Camera-type eye (tissue), 1 donor: ENCODE results near the gene ZSWIM1. TPM values are rescaled to one million over a fixed set of nuclear protein-coding genes. Genes with fewer than 3 reads are reported as not detected.

Experiments
- total RNA-seq: library from RNA; depleted of rRNA; stranded (reverse); fragments of >200 nt; gene quantifications from one replicate; pipeline ENCODE4 v1.2.3, GENCODE V29; 2014

The ZSWIM1 gene
- total RNA-seq: 9.4 TPM

DNA sequence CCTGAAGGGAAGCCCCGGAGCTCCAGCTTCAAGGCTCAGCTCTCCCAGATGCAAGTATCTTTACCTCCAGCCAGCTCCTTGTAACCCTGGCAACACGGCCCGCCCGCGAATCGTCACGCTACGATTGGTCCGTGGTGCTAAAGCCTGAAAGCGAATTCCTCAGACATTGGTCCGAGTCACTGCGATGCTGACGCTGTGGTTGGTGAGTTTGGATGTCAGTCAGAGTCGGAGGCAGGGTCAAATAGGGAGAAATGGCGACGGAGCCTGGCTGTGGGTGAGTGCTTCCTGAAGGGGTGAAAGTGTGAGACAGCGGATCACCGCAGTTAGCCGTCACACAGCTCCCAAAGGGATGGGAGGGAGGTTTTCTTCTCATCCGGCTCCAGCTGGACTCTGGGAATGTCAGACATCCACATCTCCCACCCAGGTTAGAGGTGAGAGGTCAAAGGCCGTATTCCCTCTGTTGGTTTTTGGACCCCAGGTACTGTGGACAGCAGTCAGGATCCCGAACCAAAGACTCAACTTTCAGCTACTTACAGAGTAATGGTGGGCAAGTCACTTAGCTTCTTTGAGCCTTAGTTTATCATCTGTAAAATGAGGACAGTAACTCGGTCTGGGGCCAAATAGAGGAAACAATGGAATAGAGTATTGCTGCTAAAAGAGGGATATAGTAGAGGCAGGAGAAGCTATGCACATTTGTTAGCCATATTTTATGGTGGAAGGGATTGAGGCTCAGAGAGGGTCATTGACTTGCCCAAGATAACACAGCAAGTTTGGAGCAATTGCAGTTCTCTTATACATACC lies at the start of gene ZSWIM1:
Gene ZSWIM1, plus strand, starts transcription at position 240 of the 801 bp plus-strand sequence. CDS start 1,366 bp downstream, outside the sequence.

DNA sequence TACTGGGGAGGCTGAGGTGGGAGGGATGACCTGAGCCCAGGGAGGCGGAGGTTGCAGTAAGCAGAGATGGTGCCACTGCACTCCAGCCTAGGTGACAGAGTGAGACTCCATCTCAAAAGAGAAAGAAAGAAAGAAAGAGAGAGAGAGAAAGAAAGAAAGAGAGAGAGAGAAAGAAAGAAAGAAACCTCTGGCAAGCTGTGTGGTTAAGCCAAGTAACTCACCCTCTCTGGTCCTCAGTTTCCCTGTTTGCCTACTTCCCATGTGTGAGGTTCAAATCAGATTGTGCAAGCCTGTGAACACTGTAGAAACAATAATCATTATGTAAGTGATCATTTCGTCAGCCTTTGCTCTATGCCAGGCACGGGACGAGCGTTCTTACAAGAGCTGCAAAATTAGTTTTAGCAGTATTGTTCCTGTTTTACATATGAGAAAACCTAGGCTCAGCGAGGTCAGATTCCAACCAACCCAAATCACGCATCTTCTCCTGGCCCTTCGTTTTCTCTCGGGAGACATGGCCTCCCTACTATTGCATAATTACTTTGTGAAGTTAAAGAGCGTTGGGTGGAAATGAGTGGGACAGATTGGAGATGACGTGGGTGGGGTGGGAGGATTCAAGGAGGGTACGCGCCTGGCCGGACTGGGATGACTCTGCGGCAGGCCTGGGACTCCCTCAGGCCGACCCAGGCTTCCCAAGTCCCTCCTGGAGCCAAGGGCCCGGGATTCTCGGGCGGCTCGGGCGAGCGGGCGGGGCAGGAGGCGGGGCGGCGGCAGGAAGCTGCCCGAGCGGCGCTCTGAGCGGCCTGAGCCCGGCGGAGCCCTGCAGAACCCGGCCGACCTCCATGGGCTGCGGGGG lies 47.8 kb upstream of the ZSWIM1 start, which contains the start of gene SNX21:
Gene SNX21, plus strand, starts transcription at position 770 of the 853 bp plus-strand sequence. CDS start 121 bp downstream, outside the sequence.

DNA sequence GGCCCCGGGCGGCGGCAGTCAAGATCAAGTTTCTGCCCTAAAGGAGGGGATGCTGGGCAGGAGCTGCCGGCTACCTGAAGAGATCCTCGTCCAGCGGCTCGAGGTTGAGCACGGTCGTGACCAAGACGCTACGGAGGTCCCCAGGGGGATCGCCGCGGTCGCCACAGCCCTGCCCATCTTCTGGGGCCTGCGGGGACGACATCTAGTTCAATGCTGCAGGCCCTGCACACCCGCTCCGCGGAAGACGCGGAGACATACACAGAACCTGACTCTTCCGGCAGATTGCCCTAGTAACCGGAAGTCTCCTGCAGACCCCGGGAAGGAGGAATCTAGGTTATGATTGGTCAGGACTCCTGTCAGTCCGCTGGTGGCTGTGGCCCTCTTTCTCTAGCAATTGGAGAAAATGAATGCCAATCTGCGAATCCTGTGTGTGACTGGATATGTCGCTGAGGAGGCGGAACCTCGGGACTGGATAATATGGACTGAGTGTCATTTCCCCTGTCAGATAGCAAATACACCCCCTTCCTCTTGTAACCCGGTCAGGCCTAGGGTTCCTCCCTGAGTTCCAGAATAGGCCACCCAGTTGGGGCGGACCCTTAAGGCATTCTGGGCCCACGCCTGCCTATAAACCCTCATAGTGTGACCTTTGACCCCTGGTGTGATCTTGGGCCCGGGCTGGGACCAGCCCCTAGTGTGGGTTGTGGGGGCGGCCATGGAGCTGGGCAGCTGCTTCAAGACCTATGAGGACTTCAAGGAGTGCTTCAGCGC lies 23.7 kb upstream of the ZSWIM1 start, which contains the start of the genes ACOT8 and ZSWIM3:
Gene ACOT8, minus strand, starts transcription at position 279 of the 768 bp plus-strand sequence. Its CDS starts 77 bp downstream, at position 202.
Gene ZSWIM3, plus strand, starts transcription at position 501 of the 768 bp plus-strand sequence. Its CDS starts 212 bp downstream, at position 713.

DNA sequence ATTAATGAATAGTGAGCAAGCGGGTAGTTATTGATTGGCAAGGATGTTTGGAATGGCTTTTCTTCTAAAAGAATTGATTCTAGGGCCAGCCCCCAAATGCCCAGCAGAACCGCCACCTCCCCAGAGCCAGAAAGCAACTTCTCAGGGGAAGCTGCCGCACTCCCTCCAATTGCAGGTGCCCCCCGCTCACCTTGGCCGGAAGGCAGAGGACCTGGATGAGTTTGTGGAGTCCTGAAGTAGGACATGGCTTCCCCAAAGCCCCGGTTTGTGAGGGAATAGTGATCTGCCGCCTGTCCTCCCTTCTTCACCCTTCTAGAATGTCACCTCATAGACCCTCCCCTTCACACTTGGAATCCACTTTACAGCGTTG lies 6.3 kb downstream of the ZSWIM1 start, which contains the start of gene SPATA25:
Gene SPATA25, minus strand, starts transcription at position 277 of the 370 bp plus-strand sequence. Its CDS starts 32 bp downstream, at position 245.

DNA sequence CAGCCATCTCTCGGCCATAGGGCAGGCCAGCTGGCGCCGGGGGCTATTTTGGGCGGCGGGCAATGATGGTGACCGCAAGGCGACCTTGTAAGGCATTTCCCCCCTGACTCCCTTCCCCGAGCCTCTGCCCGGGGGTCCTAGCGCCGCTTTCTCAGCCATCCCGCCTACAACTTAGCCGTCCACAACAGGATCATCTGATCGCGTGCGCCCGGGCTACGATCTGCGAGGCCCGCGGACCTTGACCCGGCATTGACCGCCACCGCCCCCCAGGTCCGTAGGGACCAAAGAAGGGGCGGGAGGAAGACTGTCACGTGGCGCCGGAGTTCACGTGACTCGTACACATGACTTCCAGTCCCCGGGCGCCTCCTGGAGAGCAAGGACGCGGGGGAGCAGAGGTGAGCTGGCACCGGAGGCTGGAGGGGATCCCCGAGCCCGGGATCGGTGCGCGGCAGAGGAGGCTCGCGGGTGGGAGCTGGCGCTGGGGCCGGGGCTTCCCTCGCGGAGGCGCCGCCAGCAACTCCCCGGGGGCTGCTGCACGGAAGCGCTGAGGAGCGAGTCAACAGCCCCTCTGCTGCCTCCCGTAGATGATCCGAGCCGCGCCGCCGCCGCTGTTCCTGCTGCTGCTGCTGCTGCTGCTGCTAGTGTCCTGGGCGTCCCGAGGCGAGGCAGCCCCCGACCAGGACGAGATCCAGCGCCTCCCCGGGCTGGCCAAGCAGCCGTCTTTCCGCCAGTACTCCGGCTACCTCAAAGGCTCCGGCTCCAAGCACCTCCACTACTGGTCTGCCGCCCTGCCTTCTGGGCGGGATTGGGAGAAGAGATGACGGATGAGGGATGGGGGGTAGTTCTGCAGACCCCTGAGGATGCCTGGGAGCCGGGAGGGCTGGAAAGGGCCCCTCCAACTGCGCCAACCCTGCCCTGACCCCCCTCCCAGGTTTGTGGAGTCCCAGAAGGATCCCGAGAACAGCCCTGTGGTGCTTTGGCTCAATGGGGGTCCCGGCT lies 10.3 kb downstream of the ZSWIM1 start, which contains the start of the genes CTSA and NEURL2:
Gene CTSA, plus strand, starts transcription at position 351 of the 999 bp plus-strand sequence. Its CDS starts 234 bp downstream, at position 585.
Gene NEURL2, minus strand, starts transcription at position 224 of the 999 bp plus-strand sequence. Its CDS starts 217 bp downstream, at position 7.

DNA sequence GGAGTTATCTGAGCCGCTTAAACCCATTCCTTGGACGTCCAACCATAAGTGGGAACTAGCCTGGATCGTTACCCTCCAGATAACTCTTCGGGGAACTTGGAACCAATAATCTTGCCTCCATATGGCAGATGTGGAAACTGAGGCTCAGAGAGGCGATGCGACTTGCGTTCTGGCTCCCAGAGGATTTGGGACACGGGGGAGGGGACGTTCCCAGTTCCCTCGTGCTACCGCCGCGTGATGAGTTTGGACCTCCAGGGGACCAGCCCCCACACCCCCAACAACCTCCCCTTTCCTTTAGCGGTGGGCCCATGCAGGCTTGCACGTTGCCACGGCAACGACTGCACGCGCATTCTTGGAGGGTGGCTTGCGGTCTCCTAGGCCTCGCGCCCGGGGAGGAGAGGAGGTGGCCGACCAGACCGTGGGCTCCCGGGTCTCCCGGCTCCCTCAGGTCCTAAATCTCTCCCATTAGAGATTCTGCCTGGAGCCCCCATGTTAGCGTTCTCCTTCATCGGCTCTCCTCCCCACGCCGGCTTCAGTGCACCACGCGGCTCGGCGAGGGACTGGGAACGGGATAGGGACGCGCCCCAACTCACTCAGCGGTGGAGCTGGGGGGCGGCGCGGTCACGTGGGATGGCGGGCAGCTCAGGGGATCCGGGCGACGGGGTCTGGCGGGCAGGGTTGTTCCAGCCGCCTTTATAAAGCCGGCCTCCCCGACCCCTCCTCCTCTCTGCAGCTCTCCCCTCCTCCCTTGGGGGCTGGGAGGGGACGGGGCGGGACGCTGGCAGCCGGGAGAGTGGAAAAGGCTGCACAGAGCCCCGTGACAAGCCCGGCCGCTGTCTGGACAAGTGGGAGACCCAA lies 30.7 kb downstream of the ZSWIM1 start, which contains the start of gene PLTP:
Gene PLTP, minus strand, starts transcription at position 670 of the 858 bp plus-strand sequence. CDS start 703 bp downstream, outside the sequence.

Other genes with a start within 250 kb of the ZSWIM1 start
- gene WFDC9, start 249.9 kb upstream of the ZSWIM1 start, total RNA-seq: not detected
- not detected for gene WFDC11, start 211.0 kb upstream of the ZSWIM1 start, total RNA-seq
- not detected for gene WFDC13, start 179.2 kb upstream of the ZSWIM1 start, total RNA-seq
- gene WFDC10B, start 176.2 kb upstream of the ZSWIM1 start, total RNA-seq: not detected
- gene SPINT4, start 158.9 kb upstream of the ZSWIM1 start, total RNA-seq: not detected
- gene WFDC3, start 89.3 kb upstream of the ZSWIM1 start, total RNA-seq: not detected
- 17.8 TPM for gene DNTTIP1, start 89.3 kb upstream of the ZSWIM1 start, total RNA-seq
- gene UBE2C, start 68.6 kb upstream of the ZSWIM1 start, total RNA-seq: 15.3 TPM
- 93.6 TPM for gene TNNC2, start 53.9 kb upstream of the ZSWIM1 start, total RNA-seq
- gene SNX21, start 47.4 kb upstream of the ZSWIM1 start, total RNA-seq: 86.1 TPM
- gene ACOT8, start 23.8 kb upstream of the ZSWIM1 start, total RNA-seq: 36.1 TPM
- 16.2 TPM for gene ZSWIM3, start 23.6 kb upstream of the ZSWIM1 start, total RNA-seq
- 7.6 TPM for gene SPATA25, start 6.4 kb downstream of the ZSWIM1 start, total RNA-seq
- gene NEURL2, start 10.0 kb downstream of the ZSWIM1 start, total RNA-seq: 12.8 TPM
- 50.5 TPM for gene CTSA, start 10.1 kb downstream of the ZSWIM1 start, total RNA-seq
- 58.0 TPM for gene PLTP, start 30.9 kb downstream of the ZSWIM1 start, total RNA-seq
- gene PCIF1, start 53.5 kb downstream of the ZSWIM1 start, total RNA-seq: 41.5 TPM
- gene ZNF335, start 91.0 kb downstream of the ZSWIM1 start, total RNA-seq: 21.8 TPM
- gene MMP9, start 127.7 kb downstream of the ZSWIM1 start, total RNA-seq: 2.5 TPM
- gene SLC12A5, start 148.0 kb downstream of the ZSWIM1 start, total RNA-seq: 31.2 TPM
- gene NCOA5, start 208.7 kb downstream of the ZSWIM1 start, total RNA-seq: 51.7 TPM
- gene CD40, start 237.1 kb downstream of the ZSWIM1 start, total RNA-seq: 3.1 TPM